Mucosa of rectum (tissue), 2 donors: ENCODE measurements around the gene CMTM8.

Experiments used
- H3K27ac ChIP-seq, 2 donors: one replicate each; pipeline ENCODE4 v1.7.0; 2013; ENCODE audit warnings: inconsistent platforms in 2 of 2, low read depth in 2 of 2, low read length in 2 of 2
- H3K27me3 ChIP-seq, 2 donors: one replicate each; pipeline ENCODE4 v1.7.0; 2013; ENCODE audit warnings: low read length in 2 of 2; ENCODE audit not compliant: control insufficient read depth in 2 of 2, insufficient read depth in 2 of 2
- H3K36me3 ChIP-seq, 2 donors: one replicate each; pipeline ENCODE4 v1.7.0; 2013; ENCODE audit warnings: low read length in 2 of 2; ENCODE audit not compliant: control insufficient read depth in 2 of 2, insufficient read depth in 2 of 2
- H3K4me1 ChIP-seq, 2 donors: one replicate each; pipeline ENCODE4 v1.7.0; 2013; ENCODE audit warnings: low read length in 2 of 2, mild to moderate bottlenecking in 1 of 2; ENCODE audit not compliant: control insufficient read depth in 2 of 2, insufficient read depth in 2 of 2
- H3K4me3 ChIP-seq, 2 donors: one replicate each; pipeline ENCODE4 v1.7.0; 2013; ENCODE audit warnings: low read length in 2 of 2
- H3K9ac ChIP-seq, 2 donors: one replicate each; pipeline ENCODE4 v1.7.0; 2013; ENCODE audit warnings: low read length in 2 of 2, low read depth in 1 of 2, mild to moderate bottlenecking in 1 of 2
- H3K9me3 ChIP-seq, 2 donors: one replicate each; pipeline ENCODE4 v1.7.0; 2013; ENCODE audit warnings: low read length in 2 of 2; ENCODE audit not compliant: control insufficient read depth in 2 of 2
- donor health status: healthy.
- donor health status: Normal muscosa, but diverticular disease.

CMTM8 gene

GRCh38 chr3:32325201-32325600 is 86.7 kb downstream of the CMTM8 start:
- Histone ChIP-seq H3K9me3 (no peaks in the 10 kb centered on the region), H3K36me3 (no peaks in the 10 kb centered on the region), H3K9ac (no peak overlapping the region), H3K27ac (no peak overlapping the region), H3K4me3 (no peak overlapping the region), H3K4me1 (no peaks in the 10 kb centered on the region), H3K27me3 (no peaks in the 10 kb centered on the region)

- Histone ChIP-seq H3K27me3 (no peaks in the 10 kb centered on the region), H3K4me3 (no peak overlapping the region), H3K27ac (no peak overlapping the region), H3K9me3 (no peaks in the 10 kb centered on the region), H3K36me3 (no peaks in the 10 kb centered on the region), H3K9ac (no peak overlapping the region), H3K4me1 (no peaks in the 10 kb centered on the region)
Measured at GRCh38 chr3:32325927-32326326, 87.4 kb downstream of the CMTM8 start.

GRCh38 chr3:32326795-32327194 is 88.3 kb downstream of the CMTM8 start:
- H3K27me3 ChIP-seq: no peaks in the 10 kb centered on the region
- no peaks in the 10 kb centered on the region for H3K36me3 ChIP-seq
- H3K9ac ChIP-seq: no peak overlapping the region
- H3K4me1 ChIP-seq: no peaks in the 10 kb centered on the region
- no peak overlapping the region for H3K27ac ChIP-seq
- no peak overlapping the region for H3K4me3 ChIP-seq
- H3K9me3 ChIP-seq: no peaks in the 10 kb centered on the region

GRCh38 chr3:32334675-32335074 is 96.2 kb downstream of the CMTM8 start:
- Histone ChIP-seq H3K27ac (no peak overlapping the region), H3K4me3 (no peak overlapping the region), H3K27me3 (no peaks in the 10 kb centered on the region), H3K9me3 (no peaks in the 10 kb centered on the region), H3K4me1 (no peaks in the 10 kb centered on the region), H3K9ac (no peak overlapping the region), H3K36me3 (no peaks in the 10 kb centered on the region)

- Histone ChIP-seq H3K9me3 (no peaks in the 10 kb centered on the region), H3K27ac (no peak overlapping the region), H3K27me3 (no peaks in the 10 kb centered on the region), H3K9ac (no peak overlapping the region), H3K36me3 (no peaks in the 10 kb centered on the region), H3K4me3 (no peak overlapping the region), H3K4me1 (no peaks in the 10 kb centered on the region)
Measured at GRCh38 chr3:32335365-32336112, 97.1 kb downstream of the CMTM8 start.

GRCh38 chr3:32336113-32336498 is 97.6 kb downstream of the CMTM8 start:
- Histone ChIP-seq H3K27ac (no peak overlapping the region), H3K9ac (no peak overlapping the region), H3K36me3 (no peaks in the 10 kb centered on the region), H3K4me3 (no peak overlapping the region), H3K27me3 (no peaks in the 10 kb centered on the region), H3K4me1 (no peaks in the 10 kb centered on the region), H3K9me3 (no peaks in the 10 kb centered on the region)

- Histone ChIP-seq H3K36me3 (no peaks in the 10 kb centered on the region), H3K4me1 (no peaks in the 10 kb centered on the region)
Measured at GRCh38 chr3:32337505-32337904, 99.0 kb downstream of the CMTM8 start.

GRCh38 chr3:32340039-32340438 is 101.6 kb downstream of the CMTM8 start:
- Histone ChIP-seq H3K4me1 (no peaks in the 10 kb centered on the region), H3K36me3 (no peaks in the 10 kb centered on the region), H3K27ac (no peak overlapping the region), H3K9me3 (no peaks in the 10 kb centered on the region), H3K9ac (no peak overlapping the region), H3K27me3 (no peaks in the 10 kb centered on the region), H3K4me3 (no peak overlapping the region)

More at GRCh38 chr3:32337505-32337904, 99.0 kb downstream of the CMTM8 start:
- Histone ChIP-seq H3K27me3 (no peaks in the 10 kb centered on the region), H3K4me3 (no peak overlapping the region), H3K27ac (no peak overlapping the region), H3K9me3 (no peaks in the 10 kb centered on the region), H3K9ac (no peak overlapping the region)

DNA sequence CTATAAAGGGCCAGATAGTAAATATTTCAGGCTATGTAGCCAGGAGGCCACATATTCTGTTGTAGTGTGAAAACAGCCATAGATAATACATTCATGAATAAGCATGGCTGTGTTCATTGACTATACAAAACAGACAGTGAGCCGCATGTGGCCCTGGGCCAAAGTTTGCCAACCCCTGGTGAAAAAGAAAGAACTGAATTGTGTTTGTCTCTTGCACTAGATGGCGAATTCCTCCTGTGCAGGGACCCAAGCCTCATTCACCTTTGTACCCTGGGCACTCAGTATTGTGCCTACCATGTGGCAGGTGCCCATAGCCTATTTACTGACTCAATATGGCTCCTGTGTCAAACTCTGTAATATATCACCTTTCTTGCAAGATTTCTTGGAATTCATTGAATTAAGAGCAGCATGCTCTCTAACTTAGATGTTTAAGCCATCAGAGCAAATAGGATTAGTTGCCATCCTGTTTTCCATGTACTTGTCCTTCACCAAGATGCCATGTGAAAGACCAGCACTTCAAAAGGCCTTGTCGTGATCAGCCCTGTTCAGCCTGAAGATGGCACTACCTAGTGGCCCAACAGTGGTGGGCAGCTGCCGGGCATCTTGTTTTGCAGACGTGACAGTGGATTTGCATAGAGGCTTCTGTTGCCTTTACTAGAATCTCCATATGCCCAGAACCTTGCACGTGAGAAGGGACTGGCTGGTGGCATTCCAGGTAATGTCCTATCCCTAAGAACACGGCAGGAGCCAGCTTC is 102.3 kb downstream of the CMTM8 start:
- H3K36me3 ChIP-seq: no peaks in the 10 kb centered on the region
- H3K27me3 ChIP-seq: no peaks in the 10 kb centered on the region
- H3K9me3 ChIP-seq: no peaks in the 10 kb centered on the region
- H3K4me3 ChIP-seq: no peak overlapping the region
- H3K4me1 ChIP-seq: no peaks in the 10 kb centered on the region
- H3K27ac ChIP-seq: no peak overlapping the region
- no peak overlapping the region for H3K9ac ChIP-seq

GRCh38 chr3:32347343-32348125 is 109.1 kb downstream of the CMTM8 start:
- Histone ChIP-seq H3K27ac (no peak overlapping the region), H3K9ac (no peak overlapping the region), H3K4me1 (no peaks in the 10 kb centered on the region), H3K4me3 (no peak overlapping the region), H3K9me3 (no peaks in the 10 kb centered on the region), H3K27me3 (no peaks in the 10 kb centered on the region), H3K36me3 (no peaks in the 10 kb centered on the region)
